Measurements from ENCODE around the gene TMCO1. TPM values are rescaled to one million over a fixed set of nuclear protein-coding genes. Genes with fewer than 3 reads are reported as not detected.

The TMCO1 gene
- total RNA-seq, 4 donors from 2014 or later = 46.7 to 110 (median 49.2) TPM

Other genes with a start within 250 kb of the TMCO1 start
- gene LRRC52, start 224.9 kb downstream of the TMCO1 start, total RNA-seq = not detected
- gene MGST3, start 137.6 kb downstream of the TMCO1 start, total RNA-seq = 100 to 1,000 TPM; 319 to 444 (median 396) TPM
- gene ALDH9A1, start 70.3 kb downstream of the TMCO1 start, total RNA-seq = 100 to 1,000 TPM; 113 to 174 (median 150) TPM
- gene UCK2, start 58.7 kb upstream of the TMCO1 start, total RNA-seq = 10 to 100 TPM in 3 of 4 donors, 1 to 10 TPM in 1; 9.0 to 16.3 (median 15.5) TPM